ENCODE data around the gene PCA3.

GRCh38 chr9:76743931-76744330 lies 20.3 kb upstream of the PCA3 start:
- no peak for TF ChIP-seq CTCF (IDR thresholded peaks at IDR 0.05; ENCODE audit: control extremely low read depth in 1 of 3, insufficient read depth in 1 of 3, low read depth in 1 of 3, low read length in 3 of 3)
- TF ChIP-seq POLR2A (IDR thresholded peaks at IDR 0.05; ENCODE audit: control extremely low read depth in 1 of 2, low read depth in 2 of 2, low read length in 2 of 2): no peak
- TF ChIP-seq EZH2 (IDR thresholded peaks at IDR 0.05; ENCODE audit: low read depth, low read length, severe bottlenecking): no peak
- no peak for TF ChIP-seq POLR2AphosphoS5 (IDR thresholded peaks at IDR 0.05; ENCODE audit: low read depth, low read length)
- TF ChIP-seq TCF12 (IDR thresholded peaks at IDR 0.05; ENCODE audit: low read depth, low read length): no peak

Measured in H1 (cell line).